Mesothelial cell of epicardium (in vitro differentiated cells): ENCODE measurements around the gene SLC38A9. TPM values are rescaled to one million over a fixed set of nuclear protein-coding genes. Genes with fewer than 3 reads are reported as not detected.
"Not testable (repeated sequence)": the region's sequence is repeated elsewhere in the genome, so short reads cannot be mapped to it uniquely, and the experiment has no call there.

Experiments used
- DNase-seq, 2 experiments: peaks; one replicate each; pipeline ENCODE4 v3.0.0; 2021; ENCODE audit warnings: low spot score in 2 of 2; ENCODE audit not compliant: unreplicated experiment in 2 of 2
- H3K27ac Mint-ChIP-seq: 2 replicates; pipeline ENCODE4 v1.8.0; 2021; ENCODE audit warnings: mixed read lengths
- H3K27me3 Mint-ChIP-seq: 2 replicates; pipeline ENCODE4 v1.8.0; 2021; ENCODE audit warnings: low read depth, mixed read lengths
- H3K36me3 Mint-ChIP-seq: 2 replicates; pipeline ENCODE4 v1.8.0; 2021; ENCODE audit warnings: mixed read lengths
- H3K4me1 Mint-ChIP-seq: 2 replicates; pipeline ENCODE4 v1.8.0; 2021; ENCODE audit warnings: mixed read lengths
- H3K4me3 Mint-ChIP-seq: 2 replicates; pipeline ENCODE4 v1.8.0; 2021; ENCODE audit warnings: mild to moderate bottlenecking, moderate library complexity, mixed read lengths
- H3K9me3 Mint-ChIP-seq: 2 replicates; pipeline ENCODE4 v1.8.0; 2021; ENCODE audit warnings: mixed read lengths
- total RNA-seq: library from RNA; stranded (reverse); gene quantifications from 3 replicates; pipeline ENCODE4 v1.2.1, GENCODE V29; 2021
- TF ChIP-seq, protein P1 (sequence below): fragments of 200-600 bp; sonication (generic); IDR thresholded peaks from one replicate; pipeline ENCODE4 v1.5.0; 2021; ENCODE audit warnings: antibody characterized with exemption; ENCODE audit not compliant: unreplicated experiment

SLC38A9 gene
- total RNA-seq, 1 donor from 2014 or later = 39.9 TPM

- no peaks in the 10 kb centered on the region for H3K36me3 Mint-ChIP-seq
- H3K4me3 Mint-ChIP-seq = no peak overlapping the region
- no peak for DNase-seq
- H3K27ac Mint-ChIP-seq = no peak overlapping the region
- TF ChIP-seq, protein P1, sequence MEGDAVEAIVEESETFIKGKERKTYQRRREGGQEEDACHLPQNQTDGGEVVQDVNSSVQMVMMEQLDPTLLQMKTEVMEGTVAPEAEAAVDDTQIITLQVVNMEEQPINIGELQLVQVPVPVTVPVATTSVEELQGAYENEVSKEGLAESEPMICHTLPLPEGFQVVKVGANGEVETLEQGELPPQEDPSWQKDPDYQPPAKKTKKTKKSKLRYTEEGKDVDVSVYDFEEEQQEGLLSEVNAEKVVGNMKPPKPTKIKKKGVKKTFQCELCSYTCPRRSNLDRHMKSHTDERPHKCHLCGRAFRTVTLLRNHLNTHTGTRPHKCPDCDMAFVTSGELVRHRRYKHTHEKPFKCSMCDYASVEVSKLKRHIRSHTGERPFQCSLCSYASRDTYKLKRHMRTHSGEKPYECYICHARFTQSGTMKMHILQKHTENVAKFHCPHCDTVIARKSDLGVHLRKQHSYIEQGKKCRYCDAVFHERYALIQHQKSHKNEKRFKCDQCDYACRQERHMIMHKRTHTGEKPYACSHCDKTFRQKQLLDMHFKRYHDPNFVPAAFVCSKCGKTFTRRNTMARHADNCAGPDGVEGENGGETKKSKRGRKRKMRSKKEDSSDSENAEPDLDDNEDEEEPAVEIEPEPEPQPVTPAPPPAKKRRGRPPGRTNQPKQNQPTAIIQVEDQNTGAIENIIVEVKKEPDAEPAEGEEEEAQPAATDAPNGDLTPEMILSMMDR = no peak
- peaks cover 28% of the 10 kb centered on the region for H3K4me1 Mint-ChIP-seq
- peaks cover 1% of the 10 kb centered on the region for H3K27me3 Mint-ChIP-seq
- no peaks in the 10 kb centered on the region for H3K9me3 Mint-ChIP-seq
Measured at GRCh38 chr5:55613112-55613868, 98.8 kb downstream of the SLC38A9 start.

GRCh38 chr5:55610542-55610941, 101.6 kb downstream of the SLC38A9 start:
- DNase-seq = no peak
- no peaks in the 10 kb centered on the region for H3K36me3 Mint-ChIP-seq
- TF ChIP-seq, protein P1 = no peak
- H3K9me3 Mint-ChIP-seq = no peaks in the 10 kb centered on the region
- H3K4me3 Mint-ChIP-seq = no peak overlapping the region
- peaks cover 1% of the 10 kb centered on the region for H3K27me3 Mint-ChIP-seq
- peaks cover 10% of the 10 kb centered on the region for H3K4me1 Mint-ChIP-seq
- no peak overlapping the region for H3K27ac Mint-ChIP-seq

GRCh38 chr5:55609413-55609812, 102.7 kb downstream of the SLC38A9 start:
- TF ChIP-seq, protein P1 = no peak
- DNase-seq = no peak
- H3K4me1 Mint-ChIP-seq = peaks cover 12% of the 10 kb centered on the region
- H3K4me3 Mint-ChIP-seq = no peak overlapping the region
- H3K9me3 Mint-ChIP-seq = no peaks in the 10 kb centered on the region
- no peak overlapping the region for H3K27ac Mint-ChIP-seq
- H3K36me3 Mint-ChIP-seq = no peaks in the 10 kb centered on the region
- H3K27me3 Mint-ChIP-seq = peaks cover under 1% of the 10 kb centered on the region

- Mint-ChIP-seq H3K4me3 (no peak overlapping the region), H3K27me3 (no peaks in the 10 kb centered on the region), H3K36me3 (no peaks in the 10 kb centered on the region), H3K9me3 (no peaks in the 10 kb centered on the region), H3K27ac (no peak overlapping the region), H3K4me1 (peaks cover 16% of the 10 kb centered on the region)
- TF ChIP-seq, protein P1 = no peak
- DNase-seq = no peak
Measured at GRCh38 chr5:55608595-55609349, 103.4 kb downstream of the SLC38A9 start.

GRCh38 chr5:55607309-55607708, 104.8 kb downstream of the SLC38A9 start:
- peaks cover 30% of the 10 kb centered on the region for H3K4me1 Mint-ChIP-seq
- H3K27ac Mint-ChIP-seq, H3K4me3 Mint-ChIP-seq, H3K9me3 Mint-ChIP-seq, H3K36me3 Mint-ChIP-seq, DNase-seq, H3K27me3 Mint-ChIP-seq: not testable (repeated sequence)

GRCh38 chr5:55604611-55605067, 107.5 kb downstream of the SLC38A9 start:
- TF ChIP-seq, protein P1 = no peak
- no peaks in the 10 kb centered on the region for H3K9me3 Mint-ChIP-seq
- no peak for DNase-seq
- H3K27ac Mint-ChIP-seq = peak overlapping the region; percentile 55
- H3K27me3 Mint-ChIP-seq = no peaks in the 10 kb centered on the region
- peaks cover 47% of the 10 kb centered on the region for H3K4me1 Mint-ChIP-seq
- H3K36me3 Mint-ChIP-seq = no peaks in the 10 kb centered on the region
- H3K4me3 Mint-ChIP-seq = no peak overlapping the region
